Suprapubic skin (tissue), 3 donors: Measurements from ENCODE around the gene PTPRD.

ENCODE experiments used
- CTCF ChIP-seq, 2 donors: fragments of 200-600 bp in 1 of 2; fragments of 450-650 bp in 1 of 2; sonication (generic) in 1 of 2; IDR thresholded peaks; one replicate each; pipeline ENCODE4 v1.5.1; 2016 to 2019; ENCODE audit warnings: antibody characterized with exemption in 2 of 2, mild to moderate bottlenecking in 1 of 2, moderate library complexity in 1 of 2
- EP300 ChIP-seq: sonication (generic); formaldehyde crosslinking; IDR thresholded peaks from one replicate; pipeline ENCODE4 v1.6.1; 2017; ENCODE audit warnings: antibody characterized with exemption
- POLR2A ChIP-seq, 2 donors: fragments of 450-650 bp; IDR thresholded peaks; one replicate each; pipeline ENCODE4 v1.6.1; 2017; ENCODE audit warnings: antibody characterized with exemption in 2 of 2, mild to moderate bottlenecking in 2 of 2, moderate library complexity in 2 of 2

DNA sequence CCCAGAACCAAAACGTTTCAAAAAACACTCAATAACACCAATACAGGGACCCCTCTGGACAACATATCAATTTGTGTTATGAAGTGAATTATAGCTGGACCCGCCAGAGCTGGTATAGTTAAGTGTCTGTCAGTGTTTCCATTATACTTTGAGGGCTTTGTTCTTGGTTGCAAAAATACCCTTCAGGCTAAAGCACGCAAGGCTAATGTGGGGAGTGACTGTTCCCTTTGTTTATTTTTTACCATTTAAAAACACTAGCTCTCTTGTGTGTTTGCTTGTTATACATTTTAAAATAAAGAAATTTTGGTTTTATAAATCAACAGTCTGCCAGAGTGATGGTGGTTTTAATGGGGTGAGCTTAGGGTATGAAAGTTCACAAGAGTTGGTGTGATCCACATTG is 859.5 kb downstream of the PTPRD start:
- no peak for TF ChIP-seq EP300
- no peak for TF ChIP-seq CTCF (IDR thresholded peaks at IDR 0.05)
- TF ChIP-seq POLR2A (IDR thresholded peaks at IDR 0.05) = no peak
